ENCODE results near the gene FAT2.

- TF ChIP-seq ZFP3 (CRISPR knock-in tag; IDR thresholded peaks at IDR 0.05) (no peak), ZFP30 (CRISPR knock-in tag; IDR thresholded peaks at IDR 0.05) (no peak), ISL1 (CRISPR knock-in tag; IDR thresholded peaks at IDR 0.05) (no peak), BACH2 (CRISPR knock-in tag; IDR thresholded peaks at IDR 0.05; ENCODE audit: borderline replicate concordance) (no peak), CSRNP3 (CRISPR knock-in tag; IDR thresholded peaks at IDR 0.05) (no peak)
- TF ChIP-seq, protein P1, sequence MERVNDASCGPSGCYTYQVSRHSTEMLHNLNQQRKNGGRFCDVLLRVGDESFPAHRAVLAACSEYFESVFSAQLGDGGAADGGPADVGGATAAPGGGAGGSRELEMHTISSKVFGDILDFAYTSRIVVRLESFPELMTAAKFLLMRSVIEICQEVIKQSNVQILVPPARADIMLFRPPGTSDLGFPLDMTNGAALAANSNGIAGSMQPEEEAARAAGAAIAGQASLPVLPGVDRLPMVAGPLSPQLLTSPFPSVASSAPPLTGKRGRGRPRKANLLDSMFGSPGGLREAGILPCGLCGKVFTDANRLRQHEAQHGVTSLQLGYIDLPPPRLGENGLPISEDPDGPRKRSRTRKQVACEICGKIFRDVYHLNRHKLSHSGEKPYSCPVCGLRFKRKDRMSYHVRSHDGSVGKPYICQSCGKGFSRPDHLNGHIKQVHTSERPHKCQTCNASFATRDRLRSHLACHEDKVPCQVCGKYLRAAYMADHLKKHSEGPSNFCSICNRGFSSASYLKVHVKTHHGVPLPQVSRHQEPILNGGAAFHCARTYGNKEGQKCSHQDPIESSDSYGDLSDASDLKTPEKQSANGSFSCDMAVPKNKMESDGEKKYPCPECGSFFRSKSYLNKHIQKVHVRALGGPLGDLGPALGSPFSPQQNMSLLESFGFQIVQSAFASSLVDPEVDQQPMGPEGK (CRISPR knock-in tag; IDR thresholded peaks at IDR 0.05; ENCODE audit: borderline replicate concordance) = no peak
- TF ChIP-seq, protein P2, sequence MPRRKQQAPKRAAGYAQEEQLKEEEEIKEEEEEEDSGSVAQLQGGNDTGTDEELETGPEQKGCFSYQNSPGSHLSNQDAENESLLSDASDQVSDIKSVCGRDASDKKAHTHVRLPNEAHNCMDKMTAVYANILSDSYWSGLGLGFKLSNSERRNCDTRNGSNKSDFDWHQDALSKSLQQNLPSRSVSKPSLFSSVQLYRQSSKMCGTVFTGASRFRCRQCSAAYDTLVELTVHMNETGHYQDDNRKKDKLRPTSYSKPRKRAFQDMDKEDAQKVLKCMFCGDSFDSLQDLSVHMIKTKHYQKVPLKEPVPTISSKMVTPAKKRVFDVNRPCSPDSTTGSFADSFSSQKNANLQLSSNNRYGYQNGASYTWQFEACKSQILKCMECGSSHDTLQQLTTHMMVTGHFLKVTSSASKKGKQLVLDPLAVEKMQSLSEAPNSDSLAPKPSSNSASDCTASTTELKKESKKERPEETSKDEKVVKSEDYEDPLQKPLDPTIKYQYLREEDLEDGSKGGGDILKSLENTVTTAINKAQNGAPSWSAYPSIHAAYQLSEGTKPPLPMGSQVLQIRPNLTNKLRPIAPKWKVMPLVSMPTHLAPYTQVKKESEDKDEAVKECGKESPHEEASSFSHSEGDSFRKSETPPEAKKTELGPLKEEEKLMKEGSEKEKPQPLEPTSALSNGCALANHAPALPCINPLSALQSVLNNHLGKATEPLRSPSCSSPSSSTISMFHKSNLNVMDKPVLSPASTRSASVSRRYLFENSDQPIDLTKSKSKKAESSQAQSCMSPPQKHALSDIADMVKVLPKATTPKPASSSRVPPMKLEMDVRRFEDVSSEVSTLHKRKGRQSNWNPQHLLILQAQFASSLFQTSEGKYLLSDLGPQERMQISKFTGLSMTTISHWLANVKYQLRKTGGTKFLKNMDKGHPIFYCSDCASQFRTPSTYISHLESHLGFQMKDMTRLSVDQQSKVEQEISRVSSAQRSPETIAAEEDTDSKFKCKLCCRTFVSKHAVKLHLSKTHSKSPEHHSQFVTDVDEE (CRISPR knock-in tag; IDR thresholded peaks at IDR 0.05) = no peak
These were observed 41.4 kb upstream of the FAT2 start for GRCh38 chr5:151632524-151632923.

Measured in SK-N-SH treated with all-trans-retinoic acid at 6 μM for 48 hours (cell line).